Adrenal gland (tissue), 5 donors: ENCODE data around the gene KRT76.

ENCODE experiments used
- POLR2A ChIP-seq, 2 donors: fragments of 450-650 bp; IDR thresholded peaks; one replicate each; pipeline ENCODE4 v1.6.1; 2017; ENCODE audit warnings: antibody characterized with exemption in 2 of 2, mild to moderate bottlenecking in 2 of 2, moderate library complexity in 1 of 2
- TF ChIP-seq, protein P1 (sequence below), 6 experiments: fragments of 450-650 bp in 4 of 6; fragments of 200-600 bp in 2 of 6; sonication (generic) in 1 of 6; IDR thresholded peaks; 1 replicate in 5 of 6; 2 replicates in 1 of 6; pipeline versions ENCODE4 v1.5.1 to v1.8.0; 2016 to 2021; ENCODE audit warnings: antibody characterized with exemption in 6 of 6, mild to moderate bottlenecking in 2 of 6, moderate library complexity in 1 of 6
- donor health status: DM: no; HTN: no; CAD: no.

DNA sequence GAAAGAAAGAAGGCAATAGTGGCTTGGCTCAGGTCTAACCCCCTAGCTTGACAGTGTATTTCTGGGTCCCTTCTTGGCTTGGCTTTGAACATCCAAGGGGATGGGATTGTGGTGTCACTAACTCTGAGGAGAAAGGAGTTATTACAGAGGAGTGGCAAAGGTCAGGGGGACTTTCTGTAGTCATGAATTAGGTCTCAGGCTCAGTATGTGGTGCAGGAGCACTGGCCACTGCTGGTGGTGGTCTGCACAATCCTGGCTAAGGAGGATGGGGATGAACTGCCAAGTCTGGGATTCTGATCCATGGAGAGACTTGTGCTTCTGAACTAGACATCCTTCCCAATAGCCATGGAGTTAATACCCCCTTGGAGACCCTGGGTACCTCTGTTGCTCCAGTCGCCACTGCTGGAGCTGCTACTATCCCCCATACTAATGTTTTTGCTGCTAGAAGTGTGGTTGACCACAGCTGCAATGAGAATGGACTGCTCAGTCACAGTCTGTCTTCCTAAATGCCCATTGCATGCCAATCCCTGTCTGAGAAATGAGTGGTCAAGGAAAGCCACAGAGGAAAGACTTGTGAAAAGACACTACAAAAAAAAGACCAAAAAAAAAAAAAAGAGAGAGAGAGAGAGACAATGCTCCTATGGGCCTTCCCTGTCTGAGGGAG, 32.5 kb downstream of the KRT76 start:
- TF ChIP-seq, protein P1, sequence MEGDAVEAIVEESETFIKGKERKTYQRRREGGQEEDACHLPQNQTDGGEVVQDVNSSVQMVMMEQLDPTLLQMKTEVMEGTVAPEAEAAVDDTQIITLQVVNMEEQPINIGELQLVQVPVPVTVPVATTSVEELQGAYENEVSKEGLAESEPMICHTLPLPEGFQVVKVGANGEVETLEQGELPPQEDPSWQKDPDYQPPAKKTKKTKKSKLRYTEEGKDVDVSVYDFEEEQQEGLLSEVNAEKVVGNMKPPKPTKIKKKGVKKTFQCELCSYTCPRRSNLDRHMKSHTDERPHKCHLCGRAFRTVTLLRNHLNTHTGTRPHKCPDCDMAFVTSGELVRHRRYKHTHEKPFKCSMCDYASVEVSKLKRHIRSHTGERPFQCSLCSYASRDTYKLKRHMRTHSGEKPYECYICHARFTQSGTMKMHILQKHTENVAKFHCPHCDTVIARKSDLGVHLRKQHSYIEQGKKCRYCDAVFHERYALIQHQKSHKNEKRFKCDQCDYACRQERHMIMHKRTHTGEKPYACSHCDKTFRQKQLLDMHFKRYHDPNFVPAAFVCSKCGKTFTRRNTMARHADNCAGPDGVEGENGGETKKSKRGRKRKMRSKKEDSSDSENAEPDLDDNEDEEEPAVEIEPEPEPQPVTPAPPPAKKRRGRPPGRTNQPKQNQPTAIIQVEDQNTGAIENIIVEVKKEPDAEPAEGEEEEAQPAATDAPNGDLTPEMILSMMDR (IDR thresholded peaks at IDR 0.05): no peak
- no peak for TF ChIP-seq POLR2A (IDR thresholded peaks at IDR 0.05)
